IMR-90 (cell line): Measurements from ENCODE around the gene KIF5C. TPM values are rescaled to one million over a fixed set of nuclear protein-coding genes. Genes with fewer than 3 reads are reported as not detected.

ENCODE experiments used
- ATAC-seq: fragments of 200-7000 bp; cut with Tn5 transposase; 2 replicates; pipeline ENCODE4 v1.9.1; 2020; ENCODE audit warnings: low read depth, mild to moderate bottlenecking, moderate library complexity
- BruUV-seq: library from RNA; stranded (reverse); fragments of 400-500 nt; replicated peaks from 2 replicates; lab custom pipeline; 2021; lab: Mats Ljungman, UMichigan
- CTCF ChIA-PET: fragments of 300-600 bp; formaldehyde crosslinking; extraction: SDS; loops from one replicate; lab custom pipeline; 2021; ENCODE audit warnings: antibody characterized with exemption; lab: Yijun Ruan, JAX
- POLR2A ChIA-PET: fragments of 300-600 bp; sonication (Branson Sonifier 250); formaldehyde crosslinking; loops from one replicate; lab custom pipeline; 2022; ENCODE audit warnings: antibody characterized with exemption; ENCODE audit not compliant: unreplicated experiment; lab: Charles Lee
- DNase-seq: peaks from one replicate; pipeline ENCODE4 v3.0.0; 2013
- H2AFZ ChIP-seq: replicated peaks from 2 replicates; pipeline ENCODE3; 2013; ENCODE audit warnings: low read length, mild to moderate bottlenecking; ENCODE audit not compliant: poor library complexity
- H2AK5ac ChIP-seq: 2 replicates; pipeline ENCODE4 v1.6.1; 2013; ENCODE audit warnings: low read depth, low read length, inconsistent platforms
- H2AK9ac ChIP-seq: replicated peaks from 2 replicates; pipeline ENCODE3; 2013; ENCODE audit warnings: mild to moderate bottlenecking, low read depth, low read length, moderate library complexity; ENCODE audit not compliant: poor library complexity
- H2BK120ac ChIP-seq: 2 replicates; pipeline ENCODE4 v1.6.1; 2013; ENCODE audit warnings: low read depth, low read length, inconsistent platforms
- H2BK15ac ChIP-seq: 3 replicates; pipeline ENCODE4 v1.6.1; 2013; ENCODE audit warnings: low read depth, low read length, inconsistent platforms
- H2BK20ac ChIP-seq: 2 replicates; pipeline ENCODE4 v1.6.1; 2013; ENCODE audit warnings: low read depth, mild to moderate bottlenecking, inconsistent platforms, low read length, moderate library complexity
- H2BK5ac ChIP-seq: 2 replicates; pipeline ENCODE4 v1.6.1; 2013; ENCODE audit warnings: mild to moderate bottlenecking, low read depth, low read length, inconsistent platforms; ENCODE audit not compliant: poor library complexity, severe bottlenecking
- H3K14ac ChIP-seq: replicated peaks from 2 replicates; pipeline ENCODE4 v1.6.1; 2013; ENCODE audit warnings: low read depth, low read length, inconsistent platforms
- H3K18ac ChIP-seq: 2 replicates; pipeline ENCODE4 v1.6.1; 2013; ENCODE audit warnings: low read depth, low read length, control low read depth
- H3K23ac ChIP-seq: 2 replicates; pipeline ENCODE4 v1.6.1; 2013; ENCODE audit warnings: low read depth, low read length, inconsistent platforms
- H3K27ac ChIP-seq: 2 replicates; pipeline ENCODE4 v1.5.1; 2013; ENCODE audit warnings: mild to moderate bottlenecking, control low read depth, low read length; ENCODE audit not compliant: insufficient read depth
- H3K27me3 ChIP-seq: 2 replicates; pipeline ENCODE4 v1.6.1; 2013; ENCODE audit warnings: low read length; ENCODE audit not compliant: control insufficient read depth, insufficient read depth
- H3K36me3 ChIP-seq: 2 replicates; pipeline ENCODE4 v1.6.1; 2013; ENCODE audit warnings: low read length, mixed read lengths; ENCODE audit not compliant: control insufficient read depth, insufficient read depth
- H3K4ac ChIP-seq: 2 replicates; pipeline ENCODE4 v1.6.1; 2013; ENCODE audit warnings: low read depth, low read length, inconsistent platforms
- H3K4me1 ChIP-seq: 2 replicates; pipeline ENCODE4 v1.6.1; 2013; ENCODE audit warnings: low read length, mixed read lengths; ENCODE audit not compliant: control insufficient read depth, insufficient read depth
- H3K4me2 ChIP-seq: 2 replicates; pipeline ENCODE4 v1.6.1; 2013; ENCODE audit warnings: low read depth, mild to moderate bottlenecking, control low read depth, low read length, moderate library complexity
- H3K4me3 ChIP-seq: 2 replicates; pipeline ENCODE4 v1.5.1; 2013; ENCODE audit warnings: low read depth, mild to moderate bottlenecking, control low read depth, low read length, moderate library complexity; ENCODE audit not compliant: insufficient read depth
- H3K56ac ChIP-seq: 2 replicates; pipeline ENCODE4 v1.6.1; 2013; ENCODE audit warnings: low read length, inconsistent platforms; ENCODE audit not compliant: insufficient read depth; ENCODE audit errors: extremely low read depth
- H3K79me1 ChIP-seq, 2 experiments: 2 replicates each; pipeline ENCODE4 v1.6.1; 2013; ENCODE audit warnings: low read length in 2 of 2, inconsistent platforms in 1 of 2, low read depth in 1 of 2
- H3K9ac ChIP-seq: 2 replicates; pipeline ENCODE4 v1.6.1; 2013; ENCODE audit warnings: low read depth, low read length, control low read depth
- H3K9me1 ChIP-seq: 2 replicates; pipeline ENCODE4 v1.6.1; 2013; ENCODE audit warnings: low read length, inconsistent platforms; ENCODE audit not compliant: insufficient read depth
- H3K9me3 ChIP-seq: 2 replicates; pipeline ENCODE4 v1.6.1; 2013; ENCODE audit warnings: low read length; ENCODE audit not compliant: control insufficient read depth, insufficient read depth
- H4K20me1 ChIP-seq: 2 replicates; pipeline ENCODE4 v1.6.1; 2013; ENCODE audit warnings: low read length, inconsistent platforms; ENCODE audit not compliant: insufficient read depth
- H4K5ac ChIP-seq: 2 replicates; pipeline ENCODE4 v1.6.1; 2013; ENCODE audit warnings: mild to moderate bottlenecking, low read depth, low read length, control low read depth
- H4K8ac ChIP-seq, 2 experiments: 2 replicates each; pipeline ENCODE4 v1.6.1; 2013; ENCODE audit warnings: low read depth in 2 of 2, low read length in 2 of 2, control low read depth in 1 of 2, inconsistent platforms in 1 of 2
- H4K91ac ChIP-seq: 2 replicates; pipeline ENCODE4 v1.6.1; 2013; ENCODE audit warnings: low read depth, low read length, inconsistent platforms; ENCODE audit not compliant: insufficient read depth
- CEBPB ChIP-seq: IDR thresholded peaks from 2 replicates; pipeline ENCODE4 v1.6.1; 2012; ENCODE audit warnings: low read depth, low read length, improper control_type of control experiment
- CHD1 ChIP-seq: IDR thresholded peaks from 2 replicates; pipeline ENCODE4 v1.6.1; 2012; ENCODE audit warnings: low read depth, low read length, improper control_type of control experiment
- FOS ChIP-seq: fragments of 150-350 bp; IDR thresholded peaks from 2 replicates; pipeline ENCODE4 v1.6.1; 2016; ENCODE audit warnings: low read depth, low read length
- MAFK ChIP-seq: IDR thresholded peaks from 2 replicates; pipeline ENCODE4 v1.6.1; 2012; ENCODE audit warnings: low read depth, low read length, improper control_type of control experiment
- MAZ ChIP-seq: IDR thresholded peaks from 2 replicates; pipeline ENCODE4 v1.6.1; 2012; ENCODE audit warnings: low read depth, mild to moderate bottlenecking, low read length, improper control_type of control experiment, moderate library complexity, borderline replicate concordance
- MXI1 ChIP-seq: IDR thresholded peaks from 2 replicates; pipeline ENCODE4 v1.6.1; 2012; ENCODE audit warnings: low read depth, mild to moderate bottlenecking, low read length, moderate library complexity, borderline replicate concordance
- RCOR1 ChIP-seq: IDR thresholded peaks from 2 replicates; pipeline ENCODE4 v1.6.1; 2012; ENCODE audit warnings: mild to moderate bottlenecking, low read length, improper control_type of control experiment; ENCODE audit not compliant: insufficient replicate concordance
- RFX5 ChIP-seq: IDR thresholded peaks from 2 replicates; pipeline ENCODE4 v1.8.0; 2012; ENCODE audit warnings: low read depth, mild to moderate bottlenecking, low read length, moderate library complexity
- WGBS, 2 experiments: methylation state at CpG; one replicate each; pipeline versions ENCODE4 v1.1.5 to v1.1.7; 2013; ENCODE audit warnings: missing lambda C conversion rate in 2 of 2; ENCODE audit not compliant: insufficient read length in 1 of 2; ENCODE audit errors: extremely low coverage in 2 of 2; 5-methylcytosine and 5-hydroxymethylcytosine counted together
- dilution Hi-C: fragments of 300-500 bp; cut with HindIII; formaldehyde crosslinking; loops from one replicate; pipeline ENCODE4 v1.14.3; 2018; ENCODE audit warnings: low sequenced_read_pairs; ENCODE audit not compliant: unreplicated experiment
- in situ Hi-C: fragments of 300-500 bp; cut with MboI; formaldehyde crosslinking; loops from 3 replicates; pipeline ENCODE4 v1.14.3; 2019; ENCODE audit warnings: low sequenced_read_pairs, inconsistent platforms, mixed read lengths
- intact Hi-C: fragments of 100-400 bp; cut with micrococcal nuclease; formaldehyde crosslinking; loops from 2 replicates; pipeline ENCODE4 v1.10.0; 2022
- polyA plus RNA-seq, 3 experiments: library from polyadenylated mRNA; depleted of rRNA; stranded (reverse); fragments of >200 nt; gene quantifications; 2 replicates each; pipeline ENCODE4 v1.2.3, GENCODE V29; 2012; ENCODE audit warnings: low replicate concordance in 1 of 3
- total RNA-seq: library from RNA; depleted of rRNA; stranded (reverse); fragments of >200 nt; gene quantifications from 2 replicates; pipeline ENCODE4 v1.2.3, GENCODE V29; 2012

The KIF5C gene
- total and polyA plus RNA-seq, 2 of the 4 experiments (the other 2 are of a cell fraction), result 0.10 to 0.18 TPM

DNA sequence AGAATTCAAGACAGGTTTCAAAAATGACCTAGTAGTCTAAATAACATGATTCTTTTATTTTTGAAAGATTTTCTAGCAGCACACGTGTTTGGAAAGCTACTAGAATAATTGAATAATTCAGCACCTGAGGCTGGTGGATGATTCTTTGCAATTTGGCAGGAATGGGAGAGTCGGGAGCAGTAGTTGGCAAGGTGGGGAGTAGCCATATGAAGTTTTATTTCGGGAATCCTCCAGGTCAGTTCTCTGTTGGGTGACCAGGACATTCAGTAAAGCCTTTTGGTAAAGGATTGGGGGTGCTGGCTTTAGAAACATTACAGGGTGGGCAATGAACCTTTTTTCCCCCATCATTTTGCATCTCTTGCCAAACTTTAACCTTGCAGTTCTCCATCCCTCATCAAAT, 88.4 kb downstream of the KIF5C start:
- Histone ChIP-seq H4K20me1 (no peaks in the 10 kb centered on the region), H3K14ac (no peak overlapping the region), H3K18ac (no peak overlapping the region), H3K27me3 (peaks cover 2% of the 10 kb centered on the region), H2BK120ac (no peak overlapping the region), H3K4ac (no peak overlapping the region), H2AK9ac (no peak overlapping the region), H3K27ac (no peak overlapping the region), H3K56ac (no peak overlapping the region), H3K9me3 (no peaks in the 10 kb centered on the region), H3K4me2 (no peak overlapping the region), H2BK20ac (no peak overlapping the region), H3K9me1 (no peaks in the 10 kb centered on the region), H2BK15ac (no peak overlapping the region), H3K4me3 (no peak overlapping the region), H3K9ac (no peak overlapping the region), H2BK5ac (no peak overlapping the region), H3K79me1 (no peaks in the 10 kb centered on the region), H4K91ac (no peak overlapping the region), H2AK5ac (no peak overlapping the region), H3K23ac (no peak overlapping the region), H4K8ac (no peak overlapping the region), H4K5ac (no peak overlapping the region), H2AFZ (no peak overlapping the region), H3K4me1 (no peaks in the 10 kb centered on the region), H3K36me3 (no peaks in the 10 kb centered on the region)
- no TSS peak for BruUV-seq
- in situ Hi-C loops, result loop anchor here (25.0 kb wide), 1 partner anchor 326 kb away; the partner anchor contains the start of gene EPC2
- ATAC-seq (no peak), DNase-seq (no peak)
- POLR2A ChIA-PET, result no interaction called here
- dilution Hi-C loops, result no loop called here
- WGBS, 2 experiments, result no CpG with 5 or more reads among the region's 3 CpGs
- TF ChIP-seq MAZ, result no peak
- no peak for TF ChIP-seq CEBPB
- TF ChIP-seq RCOR1, result no peak
- no peak for TF ChIP-seq FOS
- TF ChIP-seq CHD1, result no peak
- TF ChIP-seq MAFK, result no peak
- no peak for TF ChIP-seq MXI1
- TF ChIP-seq RFX5, result no peak
- intact Hi-C loops, result no loop called here
- CTCF ChIA-PET, result no interaction called here
